Endothelial cell of umbilical vein (primary cell): ENCODE results near the gene CFTR. TPM values are rescaled to one million over a fixed set of nuclear protein-coding genes. Genes with fewer than 3 reads are reported as not detected.
"Not testable (repeated sequence)": the region's sequence is repeated elsewhere in the genome, so short reads cannot be mapped to it uniquely, and the experiment has no call there.

ENCODE experiments used
- BruUV-seq: library from RNA; stranded (reverse); fragments of 400-500 nt; replicated peaks from 2 replicates; lab custom pipeline; 2021; lab: Mats Ljungman, UMichigan
- CTCF ChIA-PET: fragments of 300-600, 350-600 bp; sonication (Branson Sonifier 250); formaldehyde crosslinking; loops from one replicate; lab custom pipeline; 2021; ENCODE audit warnings: antibody characterized with exemption, inconsistent platforms; lab: Charles Lee
- POLR2A ChIA-PET: fragments of 300-600, 350-600 bp; sonication (Branson Sonifier 250); formaldehyde crosslinking; loops from one replicate; lab custom pipeline; 2021; ENCODE audit warnings: antibody characterized with exemption, inconsistent platforms; lab: Charles Lee
- DNase-seq: peaks from one replicate; pipeline ENCODE4 v3.0.0-alpha.2; 2011; ENCODE audit warnings: low read depth, low spot score
- FAIRE-seq: peaks from 2 replicates; lab custom pipeline; 2011; peaks lifted over from hg19 to GRCh38; lab: Jason Lieb, UNC
- H2AFZ ChIP-seq: 2 replicates; pipeline ENCODE4 v1.6.0; 2012; ENCODE audit warnings: low read depth, low read length, control low read depth, inconsistent platforms
- H3K27ac ChIP-seq: 2 replicates; pipeline ENCODE4 v1.5.1; 2011; ENCODE audit warnings: low read depth, mild to moderate bottlenecking, control low read depth, low read length, moderate library complexity; ENCODE audit not compliant: insufficient read depth
- H3K27me3 ChIP-seq, 2 experiments: 2 replicates each; pipeline versions ENCODE4 v1.6.0 to v1.6.1; 2011; ENCODE audit warnings: low read length in 2 of 2, mixed read lengths in 1 of 2; ENCODE audit not compliant: control insufficient read depth in 2 of 2, insufficient read depth in 2 of 2
- H3K36me3 ChIP-seq, 2 experiments: 2 replicates in 1 of 2; 3 replicates in 1 of 2; pipeline ENCODE4 v1.5.1; 2011; ENCODE audit warnings: low read length in 2 of 2, mild to moderate bottlenecking in 1 of 2, moderate library complexity in 1 of 2; ENCODE audit not compliant: control insufficient read depth in 2 of 2, insufficient read depth in 2 of 2; ENCODE audit errors: extremely low read depth in 1 of 2
- H3K4me1 ChIP-seq: 3 replicates; pipeline ENCODE4 v1.5.1; 2011; ENCODE audit warnings: mild to moderate bottlenecking, low read length; ENCODE audit not compliant: control insufficient read depth, insufficient read depth; ENCODE audit errors: extremely low read depth
- H3K4me2 ChIP-seq: 2 replicates; pipeline ENCODE4 v1.6.1; 2011; ENCODE audit warnings: low read length, control low read depth, mixed read lengths; ENCODE audit not compliant: insufficient read depth
- H3K4me3 ChIP-seq, 3 experiments: fragments of 200-600 bp in 1 of 3; sonication (generic), shearing (Covaris generic) in 1 of 3; replicated peaks in 1 of 3; 2 replicates each; pipeline ENCODE4 v1.5.1; 2011 to 2016; ENCODE audit warnings: control low read depth in 3 of 3, low read length in 3 of 3, mild to moderate bottlenecking in 2 of 3, inconsistent platforms in 1 of 3, low read depth in 1 of 3, moderate library complexity in 1 of 3; ENCODE audit not compliant: insufficient read depth in 1 of 3
- H3K79me2 ChIP-seq: 2 replicates; pipeline ENCODE4 v1.6.0; 2012; ENCODE audit warnings: low read length, inconsistent platforms; ENCODE audit not compliant: control insufficient read depth, insufficient read depth
- H3K9ac ChIP-seq: replicated peaks from 2 replicates; pipeline ENCODE3; 2011; ENCODE audit warnings: low read length, control low read depth; ENCODE audit not compliant: insufficient read depth; ENCODE audit errors: extremely low read depth
- H3K9me1 ChIP-seq: replicated peaks from 3 replicates; pipeline ENCODE4 v1.6.0; 2011; ENCODE audit warnings: mild to moderate bottlenecking, low read length; ENCODE audit not compliant: control insufficient read depth, insufficient read depth; ENCODE audit errors: extremely low read depth
- H3K9me3 ChIP-seq: replicated peaks from 2 replicates; pipeline ENCODE4 v1.5.1; 2012; ENCODE audit warnings: low read length, inconsistent platforms; ENCODE audit not compliant: control insufficient read depth, insufficient read depth
- H4K20me1 ChIP-seq: replicated peaks from 2 replicates; pipeline ENCODE3; 2011; ENCODE audit warnings: mild to moderate bottlenecking, low read length; ENCODE audit not compliant: control insufficient read depth, insufficient read depth; ENCODE audit errors: extremely low read depth
- EZH2 ChIP-seq: IDR thresholded peaks from 2 replicates; pipeline ENCODE4 v1.6.1; 2012; ENCODE audit warnings: borderline replicate concordance, low read depth, mild to moderate bottlenecking, moderate library complexity, low read length, inconsistent platforms; ENCODE audit not compliant: severe bottlenecking
- FOS ChIP-seq: IDR thresholded peaks from 2 replicates; pipeline ENCODE4 v1.6.1; 2011; ENCODE audit warnings: mild to moderate bottlenecking, low read length, moderate library complexity, borderline replicate concordance; ENCODE audit not compliant: insufficient read depth
- GATA2 ChIP-seq: IDR thresholded peaks from 2 replicates; pipeline ENCODE4 v1.7.0; 2011; ENCODE audit warnings: low read depth, mild to moderate bottlenecking, moderate library complexity, mixed read lengths, low read length; ENCODE audit not compliant: insufficient read length, insufficient read depth
- JUN ChIP-seq: IDR thresholded peaks from 2 replicates; pipeline ENCODE4 v1.6.1; 2011; ENCODE audit warnings: borderline replicate concordance, low read depth; ENCODE audit not compliant: insufficient read length, insufficient read depth
- MAX ChIP-seq: IDR thresholded peaks from 2 replicates; pipeline ENCODE4 v1.6.1; 2011; ENCODE audit not compliant: insufficient read depth, insufficient read length
- MYC ChIP-seq: IDR thresholded peaks from one replicate; pipeline ENCODE4 v1.6.1; 2011; ENCODE audit warnings: mild to moderate bottlenecking, low read depth, low read length
- POLR2A ChIP-seq: IDR thresholded peaks from 2 replicates; pipeline ENCODE4 v1.6.1; 2012; ENCODE audit warnings: low read depth, mild to moderate bottlenecking, control low read depth, low read length
- POLR2AphosphoS5 ChIP-seq: IDR thresholded peaks from 2 replicates; pipeline ENCODE4 v1.6.1; 2012; ENCODE audit warnings: low read depth, mild to moderate bottlenecking, control low read depth, low read length, moderate library complexity; ENCODE audit not compliant: insufficient read depth
- dilution Hi-C: fragments of 300-500 bp; cut with MboI; formaldehyde crosslinking; loops from one replicate; pipeline ENCODE4 v1.15.0; 2019; ENCODE audit warnings: low sequenced_read_pairs; ENCODE audit not compliant: extremely low pct_ligation_motif_present
- intact Hi-C: fragments of 100-400 bp; cut with micrococcal nuclease; formaldehyde crosslinking; loops from one replicate; pipeline ENCODE4 v1.10.0; 2022
- polyA plus RNA-seq, 4 experiments: library from polyadenylated mRNA; depleted of rRNA in 3 of 4; stranded (reverse) in 3 of 4; unstranded in 1 of 4; fragments of >200 nt; gene quantifications; 2 replicates each; pipeline versions ENCODE4 v1.2.1 to v1.2.3, GENCODE V29; 2011 to 2012; ENCODE audit warnings: missing spikeins in 1 of 4
- total RNA-seq: library from RNA; stranded (reverse); gene quantifications from 2 replicates; pipeline ENCODE4 v1.2.3, GENCODE V29; 2021
- TF ChIP-seq, protein P1 (sequence below), 2 donors: IDR thresholded peaks; 1 replicate in 1 of 2; 2 replicates in 1 of 2; pipeline ENCODE4 v1.5.1; 2011; ENCODE audit warnings: low read length in 2 of 2, mild to moderate bottlenecking in 2 of 2, moderate library complexity in 2 of 2, control low read depth in 1 of 2, inconsistent platforms in 1 of 2, low read depth in 1 of 2; ENCODE audit not compliant: insufficient read depth in 1 of 2; ENCODE audit errors: extremely low read depth in 1 of 2

Gene CFTR
- total and polyA plus RNA-seq, 2 donors (not counting 3 experiments of a cell fraction or from before 2014, with no cell fraction given) = 0.03 TPM; not detected in 1

DNA sequence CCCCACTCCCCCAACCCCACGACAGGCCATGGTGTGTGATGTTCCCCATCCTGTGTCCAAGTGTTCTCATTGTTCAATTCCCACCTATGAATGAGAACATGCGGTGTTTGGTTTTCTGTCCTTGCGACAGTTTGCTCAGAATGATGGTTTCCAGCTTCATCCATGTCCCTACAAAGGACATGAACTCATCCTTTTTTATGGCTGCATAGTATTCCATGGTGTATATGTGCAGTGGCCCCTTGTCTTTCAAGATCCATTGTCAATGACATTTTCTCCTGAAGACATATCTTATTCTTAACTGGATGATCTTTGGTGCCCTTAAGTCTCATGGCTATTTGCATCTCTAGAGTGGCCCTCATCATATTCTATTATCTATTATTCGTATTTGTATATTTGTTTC lies 19.0 kb upstream of the CFTR start:
- H3K27ac ChIP-seq, H2AFZ ChIP-seq, DNase-seq, H3K36me3 ChIP-seq, FAIRE-seq, BruUV-seq, H4K20me1 ChIP-seq, H3K9me3 ChIP-seq, H3K9me1 ChIP-seq, H3K79me2 ChIP-seq, H3K4me1 ChIP-seq, H3K4me2 ChIP-seq, H3K9ac ChIP-seq, dilution Hi-C loops, POLR2A ChIA-PET, H3K4me3 ChIP-seq, intact Hi-C loops, H3K27me3 ChIP-seq: not testable (repeated sequence)
- CTCF ChIA-PET = interaction anchor here (5.1 kb wide), 1 partner anchor 253 kb away, joined by 238 read pairs; no protein-coding TSS in a partner anchor

GRCh38 chr7:117468174-117468573 lies 11.7 kb upstream of the CFTR start:
- Histone ChIP-seq H3K4me3 (no peak overlapping the region), H3K27ac (no peak overlapping the region), H3K4me2 (no peak overlapping the region), H3K79me2 (no peaks in the 10 kb centered on the region), H3K4me1 (no peaks in the 10 kb centered on the region), H2AFZ (no peak overlapping the region), H3K9me1 (no peaks in the 10 kb centered on the region), H3K9me3 (no peaks in the 10 kb centered on the region), H3K27me3 (peaks cover 0 to 3% of the 10 kb centered on the region in 2 experiments), H4K20me1 (no peaks in the 10 kb centered on the region), H3K36me3 (no peaks in the 10 kb centered on the region), H3K9ac (no peak overlapping the region)
- no peak for DNase-seq
- CTCF ChIA-PET = interaction anchor here (2.3 kb wide), 1 partner anchor 9 kb away, joined by 8 read pairs; no protein-coding TSS in a partner anchor
- no peak for FAIRE-seq
- dilution Hi-C loops = no loop called here
- no TSS peak for BruUV-seq
- TF ChIP-seq POLR2AphosphoS5 (no peak), GATA2 (no peak), POLR2A (no peak), MYC (no peak), FOS (no peak), JUN (no peak), EZH2 (no peak), MAX (no peak)
- TF ChIP-seq, protein P1, sequence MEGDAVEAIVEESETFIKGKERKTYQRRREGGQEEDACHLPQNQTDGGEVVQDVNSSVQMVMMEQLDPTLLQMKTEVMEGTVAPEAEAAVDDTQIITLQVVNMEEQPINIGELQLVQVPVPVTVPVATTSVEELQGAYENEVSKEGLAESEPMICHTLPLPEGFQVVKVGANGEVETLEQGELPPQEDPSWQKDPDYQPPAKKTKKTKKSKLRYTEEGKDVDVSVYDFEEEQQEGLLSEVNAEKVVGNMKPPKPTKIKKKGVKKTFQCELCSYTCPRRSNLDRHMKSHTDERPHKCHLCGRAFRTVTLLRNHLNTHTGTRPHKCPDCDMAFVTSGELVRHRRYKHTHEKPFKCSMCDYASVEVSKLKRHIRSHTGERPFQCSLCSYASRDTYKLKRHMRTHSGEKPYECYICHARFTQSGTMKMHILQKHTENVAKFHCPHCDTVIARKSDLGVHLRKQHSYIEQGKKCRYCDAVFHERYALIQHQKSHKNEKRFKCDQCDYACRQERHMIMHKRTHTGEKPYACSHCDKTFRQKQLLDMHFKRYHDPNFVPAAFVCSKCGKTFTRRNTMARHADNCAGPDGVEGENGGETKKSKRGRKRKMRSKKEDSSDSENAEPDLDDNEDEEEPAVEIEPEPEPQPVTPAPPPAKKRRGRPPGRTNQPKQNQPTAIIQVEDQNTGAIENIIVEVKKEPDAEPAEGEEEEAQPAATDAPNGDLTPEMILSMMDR (IDR thresholded peaks at IDR 0.05; ENCODE audit: extremely low read depth in 1 of 2, insufficient read depth in 1 of 2, low read depth in 1 of 2, low read length in 2 of 2) = no peak
- intact Hi-C loops = no loop called here
- POLR2A ChIA-PET = no interaction called here
